ENCODE measurements around the gene MAF.

- TF ChIP-seq CTCF (conservative IDR thresholded peaks at IDR 0.05 in 1 of 2, IDR thresholded peaks at IDR 0.05 in 1 of 2; ENCODE audit: low read depth in 1 of 2, low read length in 2 of 2): no peak
- no peak for TF ChIP-seq EZH2 (IDR thresholded peaks at IDR 0.05; ENCODE audit: low read length, missing control alignments)
These were observed 12.5 kb upstream of the MAF start for GRCh38 chr16:79613009-79613408.
